Activated T-helper 1 cell treated with anti-CD3 and anti-CD28 coated beads, Interleukin-12 subunit alpha, Interleukin-12 subunit beta, Interleukin-2, Interleukin-4 antibody, amounts not matched to agents 30 ng/mL and 10 ng/mL and 1 ng/mL, durations not matched to agents 14 hours and 24 hours and 36 hours (primary cell): Measurements from ENCODE around the gene IGLON5. TPM values are rescaled to one million over a fixed set of nuclear protein-coding genes. Genes with fewer than 3 reads are reported as not detected.

Experiments
- DNase-seq: peaks from one replicate; pipeline ENCODE4 v3.0.0; 2021; ENCODE audit warnings: low spot score
- H3K27ac Mint-ChIP-seq: one replicate; pipeline ENCODE4 v1.8.0; 2021; ENCODE audit warnings: mild to moderate bottlenecking, mixed read lengths
- H3K27me3 Mint-ChIP-seq: one replicate; pipeline ENCODE4 v1.8.0; 2022; ENCODE audit warnings: mild to moderate bottlenecking, moderate library complexity, mixed read lengths; ENCODE audit not compliant: insufficient read depth
- H3K36me3 Mint-ChIP-seq: one replicate; pipeline ENCODE4 v1.8.0; 2021; ENCODE audit warnings: low read depth, mixed read lengths
- H3K4me1 Mint-ChIP-seq: one replicate; pipeline ENCODE4 v1.8.0; 2021; ENCODE audit warnings: low read depth, mixed read lengths
- H3K4me3 Mint-ChIP-seq: one replicate; pipeline ENCODE4 v1.8.0; 2021; ENCODE audit warnings: mild to moderate bottlenecking, moderate library complexity, mixed read lengths
- H3K9me3 Mint-ChIP-seq: one replicate; pipeline ENCODE4 v1.8.0; 2021; ENCODE audit warnings: mixed read lengths
- intact Hi-C: fragments of 100-400 bp; cut with micrococcal nuclease; formaldehyde crosslinking; loops from one replicate; pipeline ENCODE4 v1.15.1; 2024
- total RNA-seq: library from RNA; stranded (reverse); gene quantifications from 2 replicates; pipeline ENCODE4 v1.2.3, GENCODE V29; 2022

The IGLON5 gene
- total RNA-seq, 1 donor from 2014 or later = 1.3 TPM

DNA sequence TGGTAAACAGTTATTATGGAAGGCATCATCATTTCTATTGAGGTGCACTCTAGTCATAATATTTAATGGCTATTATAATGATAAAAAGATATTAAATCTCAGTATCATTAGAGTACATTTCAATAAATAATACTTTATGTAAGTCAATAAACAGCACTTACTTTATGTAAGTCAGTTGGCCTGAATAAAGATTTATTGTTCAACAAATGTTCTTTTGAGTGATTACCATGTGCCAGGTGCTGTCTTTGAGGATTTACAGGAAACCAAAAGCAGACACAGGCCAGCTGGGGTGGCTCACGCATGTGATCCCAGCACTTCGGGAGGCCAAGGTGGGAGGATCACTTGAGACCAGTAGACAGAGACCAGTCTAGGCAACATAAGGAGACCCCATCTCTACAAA is 66.0 kb downstream of the IGLON5 start:
- Mint-ChIP-seq H3K4me3 (no peak overlapping the region), H3K9me3 (peaks cover 6% of the 10 kb centered on the region), H3K27ac (no peak overlapping the region), H3K36me3 (peaks cover 4% of the 10 kb centered on the region), H3K4me1 (peaks cover 50% of the 10 kb centered on the region), H3K27me3 (no peaks in the 10 kb centered on the region)
- no peak for DNase-seq
- intact Hi-C loops = no loop called here

DNA sequence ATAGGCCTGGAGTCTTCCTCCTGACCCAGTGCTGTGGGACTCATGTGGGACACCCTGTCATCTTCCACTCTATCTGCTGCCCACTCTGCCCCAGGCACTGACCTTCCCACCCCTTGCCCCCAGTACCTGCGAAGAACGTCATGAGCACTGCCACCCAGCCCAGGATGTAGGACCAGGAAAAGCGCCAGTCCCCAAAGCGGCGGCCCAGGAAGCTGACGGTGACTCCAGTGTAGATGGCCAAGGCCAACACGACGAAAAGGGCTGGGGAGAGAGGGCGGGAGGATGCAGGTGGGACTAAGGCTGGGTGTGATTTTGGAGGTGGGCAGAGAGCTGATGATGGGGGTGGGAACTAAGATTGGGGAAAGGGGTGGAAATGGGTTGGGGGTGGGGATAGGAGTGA is 68.9 kb downstream of the IGLON5 start:
- H3K27ac Mint-ChIP-seq = no peak overlapping the region

More for the DNA sequence above, 68.9 kb downstream of the IGLON5 start:
- H3K4me3 Mint-ChIP-seq = no peak overlapping the region
- no peaks in the 10 kb centered on the region for H3K27me3 Mint-ChIP-seq
- intact Hi-C loops = no loop called here
- peaks cover 28% of the 10 kb centered on the region for H3K4me1 Mint-ChIP-seq
- peaks cover 6% of the 10 kb centered on the region for H3K9me3 Mint-ChIP-seq
- DNase-seq = no peak
- H3K36me3 Mint-ChIP-seq = peaks cover 2% of the 10 kb centered on the region

Other genes with a start within 250 kb of the IGLON5 start
- gene KLK13, start 246.6 kb upstream of the IGLON5 start, total RNA-seq = not detected in 2 replicates
- gene KLK14, start 228.8 kb upstream of the IGLON5 start, total RNA-seq = 0.64 and 1.2 TPM in 2 replicates
- 12.5 and 14.0 TPM in 2 replicates for gene CTU1, start 203.2 kb upstream of the IGLON5 start, total RNA-seq
- 0.29 and 0.42 TPM in 2 replicates for gene SIGLEC9, start 186.7 kb upstream of the IGLON5 start, total RNA-seq
- not detected in 2 replicates for gene SIGLEC7, start 169.3 kb upstream of the IGLON5 start, total RNA-seq
- 6.3 and 6.8 TPM in 2 replicates for gene CD33, start 86.6 kb upstream of the IGLON5 start, total RNA-seq
- gene SIGLECL1, start 60.6 kb upstream of the IGLON5 start, total RNA-seq = not detected in 2 replicates
- 5.6 and 6.0 TPM in 2 replicates for gene VSIG10L, start 30.5 kb downstream of the IGLON5 start, total RNA-seq
- gene ETFB, start 54.7 kb downstream of the IGLON5 start, total RNA-seq = 174 and 180 TPM in 2 replicates
- gene CLDND2, start 57.4 kb downstream of the IGLON5 start, total RNA-seq = 16.2 and 23.2 TPM in 2 replicates
- gene NKG7, start 61.0 kb downstream of the IGLON5 start, total RNA-seq = 376 and 393 TPM in 2 replicates
- gene LIM2, start 76.3 kb downstream of the IGLON5 start, total RNA-seq = not detected in 2 replicates
- 0.15 and 0.18 TPM in 2 replicates for gene C19orf84, start 78.9 kb downstream of the IGLON5 start, total RNA-seq
- gene SIGLEC10, start 106.0 kb downstream of the IGLON5 start, total RNA-seq = 2.5 and 3.7 TPM in 2 replicates
- 0.10 and 0.13 TPM in 2 replicates for gene SIGLEC8, start 146.8 kb downstream of the IGLON5 start, total RNA-seq
- not detected in 2 replicates for gene CEACAM18, start 166.9 kb downstream of the IGLON5 start, total RNA-seq
- 0.52 and 0.54 TPM in 2 replicates for gene SIGLEC12, start 190.2 kb downstream of the IGLON5 start, total RNA-seq
- gene SIGLEC6, start 220.0 kb downstream of the IGLON5 start, total RNA-seq = 0.98 and 1.6 TPM in 2 replicates